OCI-LY1 (cell line): ENCODE results near the gene SUFU.

Source experiments
- H2AFZ ChIP-seq: fragments of 200-600 bp; sonication (generic), shearing (Covaris generic); 2 replicates; pipeline ENCODE4 v1.6.0; 2014; ENCODE audit warnings: antibody characterized with exemption, mild to moderate bottlenecking, low read length
- H3F3A ChIP-seq: fragments of 200-600 bp; sonication (generic), shearing (Covaris generic); 2 replicates; pipeline ENCODE4 v1.6.0; 2014; ENCODE audit warnings: mild to moderate bottlenecking, antibody characterized with exemption, low read length, moderate library complexity; ENCODE audit not compliant: insufficient read depth
- H3K27ac ChIP-seq: fragments of 200-600 bp; sonication (generic); 2 replicates; pipeline ENCODE4 v1.5.1; 2014; ENCODE audit warnings: low read length, mixed run types, mild to moderate bottlenecking, low read depth; ENCODE audit not compliant: poor library complexity, severe bottlenecking
- H3K27me3 ChIP-seq: fragments of 200-600 bp; sonication (generic); 2 replicates; pipeline ENCODE4 v1.6.0; 2014; ENCODE audit warnings: antibody characterized with exemption, mild to moderate bottlenecking, low read length, moderate library complexity; ENCODE audit not compliant: insufficient read depth
- H3K36me3 ChIP-seq: fragments of 200-600 bp; sonication (generic); 2 replicates; pipeline ENCODE4 v1.6.1; 2014; ENCODE audit warnings: mild to moderate bottlenecking, antibody characterized with exemption, low read length, moderate library complexity, mixed read lengths; ENCODE audit not compliant: insufficient read depth
- H3K4me1 ChIP-seq: fragments of 200-600 bp; sonication (generic); 2 replicates; pipeline ENCODE4 v1.5.1; 2014; ENCODE audit warnings: mild to moderate bottlenecking, low read length, moderate library complexity; ENCODE audit not compliant: insufficient read depth, severe bottlenecking
- H3K4me2 ChIP-seq: fragments of 200-600 bp; sonication (generic), shearing (Covaris generic); 2 replicates; pipeline ENCODE4 v1.6.1; 2014; ENCODE audit warnings: low read length
- H3K4me3 ChIP-seq: fragments of 200-600 bp; sonication (generic); 2 replicates; pipeline ENCODE4 v1.5.1; 2014; ENCODE audit warnings: low read length, low read depth, mild to moderate bottlenecking, mixed read lengths; ENCODE audit not compliant: poor library complexity, severe bottlenecking
- H3K79me2 ChIP-seq: fragments of 200-600 bp; shearing (Covaris generic); 2 replicates; pipeline ENCODE4 v1.6.1; 2016; ENCODE audit warnings: mixed run types, low read length, mixed read lengths; ENCODE audit not compliant: insufficient read depth
- H3K9ac ChIP-seq: fragments of 200-600 bp; sonication (generic), shearing (Covaris generic); 2 replicates; pipeline ENCODE4 v1.6.1; 2014; ENCODE audit warnings: mild to moderate bottlenecking, low read length, mixed read lengths
- H3K9me2 ChIP-seq: fragments of 200-600 bp; sonication (generic), shearing (Covaris generic); 2 replicates; pipeline ENCODE4 v1.6.1; 2014; ENCODE audit warnings: low read depth, mild to moderate bottlenecking, low read length, mixed read lengths
- H3K9me3 ChIP-seq: fragments of 200-600 bp; shearing (Covaris generic); 2 replicates; pipeline ENCODE4 v1.6.1; 2014; ENCODE audit warnings: low read length, mixed read lengths
- H4K20me1 ChIP-seq: fragments of 200-600 bp; sonication (generic), shearing (Covaris generic); 2 replicates; pipeline ENCODE4 v1.6.0; 2016; ENCODE audit warnings: mild to moderate bottlenecking, low read length; ENCODE audit not compliant: insufficient read depth
- CTCF ChIP-seq: fragments of 200-600 bp; sonication (generic), shearing (Covaris generic); IDR thresholded peaks from 2 replicates; pipeline ENCODE4 v1.5.1; 2017; ENCODE audit warnings: mild to moderate bottlenecking, antibody characterized with exemption, low read length, moderate library complexity, mixed read lengths
- EZH2 ChIP-seq: fragments of 200-600 bp; sonication (generic), shearing (Covaris generic); IDR thresholded peaks from 2 replicates; pipeline ENCODE4 v1.8.0; 2017; ENCODE audit warnings: borderline replicate concordance, mixed run types, mild to moderate bottlenecking, antibody characterized with exemption, low read length, moderate library complexity, mixed read lengths

Gene SUFU

GRCh38 chr10:102593804-102594079 lies 90.0 kb downstream of the SUFU start:
- H3K4me1 ChIP-seq: no peaks in the 10 kb centered on the region
- H3K4me3 ChIP-seq: no peak overlapping the region
- no peaks in the 10 kb centered on the region for H3K79me2 ChIP-seq
- no peaks in the 10 kb centered on the region for H3K27me3 ChIP-seq
- H3F3A ChIP-seq: no peaks in the 10 kb centered on the region
- H3K36me3 ChIP-seq: no peaks in the 10 kb centered on the region
- no peak for TF ChIP-seq CTCF
- TF ChIP-seq EZH2: no peak
- H3K9me3 ChIP-seq: no peaks in the 10 kb centered on the region
- H3K27ac ChIP-seq: no peak overlapping the region
- no peaks in the 10 kb centered on the region for H3K9me2 ChIP-seq
- H3K9ac ChIP-seq: no peak overlapping the region
- no peak overlapping the region for H2AFZ ChIP-seq
- no peaks in the 10 kb centered on the region for H4K20me1 ChIP-seq
- H3K4me2 ChIP-seq: no peak overlapping the region

- H3K36me3 ChIP-seq: no peaks in the 10 kb centered on the region
- no peak for TF ChIP-seq CTCF
- TF ChIP-seq EZH2: no peak
- no peaks in the 10 kb centered on the region for H3K9me3 ChIP-seq
- H4K20me1 ChIP-seq: no peaks in the 10 kb centered on the region
- H3K9ac ChIP-seq: no peak overlapping the region
- no peak overlapping the region for H3K4me2 ChIP-seq
- no peaks in the 10 kb centered on the region for H3K27me3 ChIP-seq
- H3K4me1 ChIP-seq: no peaks in the 10 kb centered on the region
- H2AFZ ChIP-seq: no peak overlapping the region
- H3K27ac ChIP-seq: no peak overlapping the region
- H3F3A ChIP-seq: no peaks in the 10 kb centered on the region
- H3K79me2 ChIP-seq: no peaks in the 10 kb centered on the region
- H3K9me2 ChIP-seq: no peaks in the 10 kb centered on the region
- no peak overlapping the region for H3K4me3 ChIP-seq
Observed at GRCh38 chr10:102595293-102595692, 91.5 kb downstream of the SUFU start.

- no peaks in the 10 kb centered on the region for H3K9me3 ChIP-seq
- H3K4me1 ChIP-seq: no peaks in the 10 kb centered on the region
- no peak overlapping the region for H3K9ac ChIP-seq
- H3K4me2 ChIP-seq: no peak overlapping the region
- H3K9me2 ChIP-seq: no peaks in the 10 kb centered on the region
- H3K27me3 ChIP-seq: no peaks in the 10 kb centered on the region
- H3K36me3 ChIP-seq: no peaks in the 10 kb centered on the region
- TF ChIP-seq CTCF: no peak
- no peak overlapping the region for H2AFZ ChIP-seq
- no peaks in the 10 kb centered on the region for H3K79me2 ChIP-seq
- no peak overlapping the region for H3K4me3 ChIP-seq
- H4K20me1 ChIP-seq: no peaks in the 10 kb centered on the region
- H3F3A ChIP-seq: no peaks in the 10 kb centered on the region
- H3K27ac ChIP-seq: no peak overlapping the region
Observed at GRCh38 chr10:102595897-102596296, 92.1 kb downstream of the SUFU start.
